Heart right ventricle (tissue), 16 donors: ENCODE measurements around the gene LRIG1. TPM values are rescaled to one million over a fixed set of nuclear protein-coding genes. Genes with fewer than 3 reads are reported as not detected.

Experiments used
- ATAC-seq, 8 donors: fragments of 200-7000 bp; cut with Tn5 transposase; one replicate each; pipeline ENCODE4 v1.9.1; 2020; ENCODE audit warnings: mild to moderate bottlenecking in 8 of 8, moderate library complexity in 8 of 8, moderate number of reproducible peaks in 1 of 8
- DNase-seq, 2 donors: peaks; one replicate each; pipeline ENCODE4 v3.0.0-alpha.2; 2020
- H3K27ac ChIP-seq, 10 donors: fragments of 200-600 bp; sonication (generic) in 2 of 10; one replicate each; pipeline versions ENCODE4 v1.5.0 to v1.8.0; 2020 to 2022; ENCODE audit warnings: mild to moderate bottlenecking in 3 of 10
- H3K27me3 ChIP-seq, 7 donors: fragments of 200-600 bp; one replicate each; pipeline ENCODE4 v1.8.0; 2021 to 2022; ENCODE audit warnings: mild to moderate bottlenecking in 2 of 7
- H3K36me3 ChIP-seq, 9 donors: fragments of 200-600 bp; sonication (generic) in 1 of 9; one replicate each; pipeline versions ENCODE4 v1.5.0 to v1.8.0; 2020 to 2022; ENCODE audit warnings: mild to moderate bottlenecking in 2 of 9
- H3K4me1 ChIP-seq, 9 donors: fragments of 200-600 bp; sonication (generic) in 1 of 9; one replicate each; pipeline versions ENCODE4 v1.5.0 to v1.8.0; 2020 to 2022; ENCODE audit warnings: mild to moderate bottlenecking in 4 of 9
- H3K4me3 ChIP-seq, 10 donors: fragments of 200-600 bp; sonication (generic) in 2 of 10; one replicate each; pipeline versions ENCODE4 v1.5.0 to v1.8.0; 2020 to 2022; ENCODE audit warnings: mild to moderate bottlenecking in 7 of 10, moderate library complexity in 2 of 10
- H3K9me3 ChIP-seq, 11 donors: fragments of 200-600 bp in 10 of 11; sonication (generic) in 2 of 11; one replicate each; pipeline versions ENCODE4 v1.5.0 to v1.8.0; 2013 to 2022; ENCODE audit warnings: mild to moderate bottlenecking in 2 of 11, control low read depth in 1 of 11, moderate library complexity in 1 of 11
- CTCF ChIP-seq, 9 donors: fragments of 200-600 bp; sonication (generic) in 2 of 9; IDR thresholded peaks; one replicate each; pipeline versions ENCODE4 v1.5.0 to v1.8.0; 2021 to 2022; ENCODE audit warnings: antibody characterized with exemption in 9 of 9, mild to moderate bottlenecking in 5 of 9, moderate library complexity in 1 of 9
- WGBS, 2 donors: extraction: QIAGEN DNeasy Blood & Tissue Kit; methylation state at CpG; one replicate each; pipeline ENCODE4 v1.1.7; 2013; ENCODE audit warnings: inconsistent platforms in 1 of 2; 5-methylcytosine and 5-hydroxymethylcytosine counted together
- intact Hi-C, 10 donors: fragments of 100-400 bp; cut with DNase I; formaldehyde crosslinking; loops; one replicate each; pipeline versions ENCODE4 v1.11.1 to v1.14.2; 2022
- polyA plus RNA-seq, 2 donors: library from polyadenylated mRNA; stranded (reverse); fragments of 200-250 nt; gene quantifications; one replicate each; pipeline ENCODE4 v1.2.3, GENCODE V29; 2013
- total RNA-seq, 10 donors: library from RNA; stranded (reverse); fragmentation: NEBNext Ultra II Directional in 3 of 10; extraction: Animal tissue kit (Norgen Biotek cat#: 25700) in 3 of 10; gene quantifications; one replicate each; pipeline versions ENCODE4 v1.2.1 to v1.2.4, GENCODE V29; 2021 to 2023
- donor health status: Arrhythmogenic right ventricular cardiomyopathy.
- donor health status: ischemic (EF 13 %, LVEDD 7.1; RV severe dilation, severe dysfunction).
- donor health status: healthy with polysubstance abuse.
- donor health status: DM: no; HTN: yes; CAD: no.
- donor health status: DM: no; HTN: no; CAD: no.
- donor health status: ischemic (EF 25% LVEDD 6.9; RV normal size, moderate dysfunction).
- donor health status: ischemic (EF 25% LVEDD 5.7; RV mildly dilated, moderate dysfunction).
- donor health status: healthy.
- donor health status: DM: yes; HTN: yes; CAD: no.
- donor health status: Ischemic cardiomyopathy.
- donor health status: ischemic (EF 35%, LVEDD 5.7; RV mildly dilated, moderate dysfunction).
- donor health status: nonischemic (EF 11% LVEDD 7.7; RV severe dilation, severe dysfunction).
- donor health status: DM: yes; HTN: yes; CAD: no.
- donor health status: PGD.
- donor health status: ischemic (EF 29% LVEDD 5.4; RV normal size, mild dysfunction).
- donor health status: nonischemic (EF 23%, LVEDD 6.1; RV moderate dilation, normal function).

The LRIG1 gene
- total and polyA plus RNA-seq, 12 donors: 23.8 to 109 (median 94.2) TPM

GRCh38 chr3:66382142-66382541, 118.7 kb downstream of the LRIG1 start:
- no peaks in the 10 kb centered on the region for H3K27me3 ChIP-seq
- intact Hi-C loops: no loop called here
- no peak overlapping the region for H3K4me3 ChIP-seq
- no peak for TF ChIP-seq CTCF (IDR thresholded peaks at IDR 0.05)
- H3K9me3 ChIP-seq: no peaks in the 10 kb centered on the region
- H3K4me1 ChIP-seq: peaks cover 0 to 4% (median 2%) of the 10 kb centered on the region in 9 donors
- no peak overlapping the region for H3K27ac ChIP-seq
- 94 to 96% methylated on average over 10 of the region's 10 CpGs for WGBS, 2 donors
- peaks cover 5 to 100% (median 80%) of the 10 kb centered on the region in 9 donors for H3K36me3 ChIP-seq
- DNase-seq (no peak), ATAC-seq (no peak)

- peak in 1 of 8 donors; percentile 44 for ATAC-seq
- intact Hi-C loops: no loop called here
Observed at GRCh38 chr3:66381626-66382025, 119.2 kb downstream of the LRIG1 start.

GRCh38 chr3:66380200-66380932, 120.5 kb downstream of the LRIG1 start:
- ATAC-seq: peak in 1 of 8 donors; percentile 14
- H3K36me3 ChIP-seq: peaks cover 5 to 100% (median 69%) of the 10 kb centered on the region in 9 donors
- H3K27me3 ChIP-seq: no peaks in the 10 kb centered on the region
- intact Hi-C loops: no loop called here
- H3K4me3 ChIP-seq: no peak overlapping the region
- no peaks in the 10 kb centered on the region for H3K9me3 ChIP-seq
- WGBS, 2 donors: 95 to 96% methylated on average over 26 of the region's 26 CpGs
- peaks cover 0 to 15% (median 12%) of the 10 kb centered on the region in 9 donors for H3K4me1 ChIP-seq
- TF ChIP-seq CTCF (IDR thresholded peaks at IDR 0.05): no peak
- DNase-seq: no peak
- H3K27ac ChIP-seq: no peak overlapping the region

More at GRCh38 chr3:66381626-66382025, 119.2 kb downstream of the LRIG1 start:
- DNase-seq: no peak
- Histone ChIP-seq H3K27me3 (no peaks in the 10 kb centered on the region), H3K4me1 (peaks cover 0 to 9% (median 7%) of the 10 kb centered on the region in 9 donors), H3K9me3 (no peaks in the 10 kb centered on the region), H3K36me3 (peaks cover 5 to 100% (median 78%) of the 10 kb centered on the region in 9 donors), H3K4me3 (no peak overlapping the region), H3K27ac (no peak overlapping the region)
- 83% methylated on average over 7 of the region's 7 CpGs for WGBS, 2 donors
- no peak for TF ChIP-seq CTCF (IDR thresholded peaks at IDR 0.05)

GRCh38 chr3:66379565-66379964, 121.3 kb downstream of the LRIG1 start:
- H3K4me3 ChIP-seq: no peak overlapping the region
- H3K27me3 ChIP-seq: no peaks in the 10 kb centered on the region
- ATAC-seq (no peak), DNase-seq (no peak)
- H3K27ac ChIP-seq: no peak overlapping the region
- 96 to 98% methylated on average over 9 of the region's 9 CpGs for WGBS, 2 donors
- intact Hi-C loops: no loop called here
- TF ChIP-seq CTCF (IDR thresholded peaks at IDR 0.05): no peak
- no peaks in the 10 kb centered on the region for H3K9me3 ChIP-seq
- peaks cover 5 to 98% (median 62%) of the 10 kb centered on the region in 9 donors for H3K36me3 ChIP-seq
- peaks cover 0 to 15% (median 12%) of the 10 kb centered on the region in 9 donors for H3K4me1 ChIP-seq
